HG03280 (cell line): ENCODE results near the gene HSD17B2.
A peak's percentile ranks its signal among the peaks of the same experiment; 100 is the strongest.
"Not testable (repeated sequence)": the region's sequence is repeated elsewhere in the genome, so short reads cannot be mapped to it uniquely, and the experiment has no call there.

Source experiments
- ATAC-seq: cut with Tn5 transposase; IDR thresholded peaks from one replicate; pipeline ENCODE4 v1.9.1; 2021; ENCODE audit warnings: mild to moderate bottlenecking, moderate library complexity; ENCODE audit not compliant: unreplicated experiment

The HSD17B2 gene

GRCh38 chr16:82034981-82035612 is at the start of gene HSD17B2:
Gene HSD17B2 (plus strand): TSS chr16:82035253. CDS start chr16:82035425, 172 bp downstream.
- no peak for ATAC-seq

GRCh38 chr16:81987121-81987520 is 47.9 kb upstream of the HSD17B2 start:
- ATAC-seq = no peak

- no peak for ATAC-seq
Measured at GRCh38 chr16:81987706-81988105, 47.3 kb upstream of the HSD17B2 start.

- no peak for ATAC-seq
Measured at GRCh38 chr16:81992859-81993258, 42.2 kb upstream of the HSD17B2 start.

- no peak for ATAC-seq
Measured at GRCh38 chr16:81994485-81994884, 40.6 kb upstream of the HSD17B2 start.

GRCh38 chr16:81995651-81996050 is 39.4 kb upstream of the HSD17B2 start:
- no peak for ATAC-seq

GRCh38 chr16:81996664-81997509 is 38.2 kb upstream of the HSD17B2 start:
- ATAC-seq = no peak

- ATAC-seq = no peak
Measured at GRCh38 chr16:81997738-81998137, 37.3 kb upstream of the HSD17B2 start.

GRCh38 chr16:82002831-82003230 is 32.2 kb upstream of the HSD17B2 start:
- no peak for ATAC-seq

- no peak for ATAC-seq
Measured at GRCh38 chr16:82004601-82005000, 30.5 kb upstream of the HSD17B2 start.

- no peak for ATAC-seq
Measured at GRCh38 chr16:82005027-82005830, 29.8 kb upstream of the HSD17B2 start.

GRCh38 chr16:82006036-82006435 is 29.0 kb upstream of the HSD17B2 start:
- no peak for ATAC-seq

GRCh38 chr16:82007189-82007588 is 27.9 kb upstream of the HSD17B2 start:
- no peak for ATAC-seq

GRCh38 chr16:82008957-82009592 is 26.0 kb upstream of the HSD17B2 start:
- ATAC-seq = no peak

GRCh38 chr16:82009789-82010188 is 25.3 kb upstream of the HSD17B2 start:
- not testable (repeated sequence) for ATAC-seq

- no peak for ATAC-seq
Measured at GRCh38 chr16:82010649-82011048, 24.4 kb upstream of the HSD17B2 start.

- ATAC-seq = peak; percentile 90
Measured at GRCh38 chr16:82011199-82011641, 23.8 kb upstream of the HSD17B2 start, which contains the start of gene SDR42E1. Gene SDR42E1 (minus strand): TSS chr16:82011470. CDS start chr16:82000858, 10,612 bp downstream.

GRCh38 chr16:82013139-82013538 is 21.9 kb upstream of the HSD17B2 start:
- ATAC-seq = no peak

- no peak for ATAC-seq
Measured at GRCh38 chr16:82016263-82016662, 18.8 kb upstream of the HSD17B2 start.

GRCh38 chr16:82016964-82017363 is 18.1 kb upstream of the HSD17B2 start:
- no peak for ATAC-seq
